HG03520 (cell line): Measurements from ENCODE around the gene MAOA.
"Not testable (repeated sequence)": the region's sequence is repeated elsewhere in the genome, so short reads cannot be mapped to it uniquely, and the experiment has no call there.

Experiments
- ATAC-seq: cut with Tn5 transposase; IDR thresholded peaks from one replicate; pipeline ENCODE4 v1.9.1; 2021; ENCODE audit warnings: mild to moderate bottlenecking, moderate library complexity; ENCODE audit not compliant: unreplicated experiment

MAOA gene

GRCh38 chrX:43661521-43662240, 5.6 kb downstream of the MAOA start:
- no peak for ATAC-seq

GRCh38 chrX:43663173-43663572, 7.1 kb downstream of the MAOA start:
- no peak for ATAC-seq

GRCh38 chrX:43664258-43664657, 8.2 kb downstream of the MAOA start:
- no peak for ATAC-seq

GRCh38 chrX:43664708-43665107, 8.6 kb downstream of the MAOA start:
- ATAC-seq: no peak

- no peak for ATAC-seq
Measured at GRCh38 chrX:43666311-43666912, 10.3 kb downstream of the MAOA start.

GRCh38 chrX:43675965-43676628, 20.0 kb downstream of the MAOA start:
- ATAC-seq: not testable (repeated sequence)

- ATAC-seq: no peak
Measured at GRCh38 chrX:43676971-43677572, 21.0 kb downstream of the MAOA start.

- no peak for ATAC-seq
Measured at GRCh38 chrX:43677993-43678392, 21.9 kb downstream of the MAOA start.

- ATAC-seq: no peak
Measured at GRCh38 chrX:43679058-43679457, 23.0 kb downstream of the MAOA start.

- ATAC-seq: no peak
Measured at GRCh38 chrX:43679778-43680177, 23.7 kb downstream of the MAOA start.

- no peak for ATAC-seq
Measured at GRCh38 chrX:43682726-43683125, 26.6 kb downstream of the MAOA start.

- ATAC-seq: no peak
Measured at GRCh38 chrX:43685221-43685620, 29.1 kb downstream of the MAOA start.

GRCh38 chrX:43688586-43688985, 32.5 kb downstream of the MAOA start:
- ATAC-seq: no peak

- ATAC-seq: no peak
Measured at GRCh38 chrX:43693602-43694406, 37.7 kb downstream of the MAOA start.

GRCh38 chrX:43699475-43699874, 43.4 kb downstream of the MAOA start:
- no peak for ATAC-seq

- ATAC-seq: no peak
Measured at GRCh38 chrX:43702079-43702524, 46.0 kb downstream of the MAOA start.

- no peak for ATAC-seq
Measured at GRCh38 chrX:43702660-43703059, 46.6 kb downstream of the MAOA start.

GRCh38 chrX:43703211-43703791, 47.2 kb downstream of the MAOA start:
- ATAC-seq: no peak

- no peak for ATAC-seq
Measured at GRCh38 chrX:43706786-43707370, 50.8 kb downstream of the MAOA start.
